Measurements from ENCODE around the gene ZFP14.
"Not testable (repeated sequence)": the region's sequence is repeated elsewhere in the genome, so short reads cannot be mapped to it uniquely, and the experiment has no call there.

The ZFP14 gene

DNA sequence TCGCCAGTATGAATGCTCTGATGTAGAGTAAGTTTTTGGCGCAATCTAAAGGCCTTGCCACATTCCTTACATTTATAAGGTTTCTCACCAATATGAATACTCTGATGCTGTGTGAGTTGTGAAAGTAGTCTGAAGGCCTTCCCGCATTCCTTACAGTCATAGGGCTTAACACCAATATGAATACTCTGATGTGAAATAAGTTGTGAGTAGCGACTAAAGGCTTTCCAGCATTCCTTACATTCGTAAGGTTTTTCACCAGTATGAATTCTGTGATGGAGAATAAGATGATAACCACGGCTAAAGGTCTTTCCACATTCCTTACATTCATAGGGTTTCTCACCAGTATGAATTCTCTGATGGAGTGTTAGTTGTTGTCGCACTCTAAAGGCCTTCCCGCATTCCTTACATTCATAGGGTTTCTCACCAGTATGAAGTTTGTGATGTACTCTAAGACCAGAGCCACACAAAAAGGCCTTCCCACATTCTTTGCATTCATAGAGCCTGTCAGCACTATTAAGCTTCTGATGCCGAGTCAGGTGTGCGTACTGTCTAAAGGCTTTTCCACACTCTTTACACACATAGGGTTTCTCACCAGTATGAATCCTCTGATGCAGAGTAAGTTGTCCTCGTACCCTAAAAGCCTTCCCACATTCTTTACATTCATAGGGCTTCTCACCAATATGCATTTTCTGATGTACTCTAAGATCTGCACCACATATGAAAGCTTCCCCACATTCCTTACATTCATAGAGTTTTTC is 14.1 kb upstream of the ZFP14 start:
- Histone ChIP-seq H3K9me3 (ENCODE audit: low read length) (peaks cover 61% of the 10 kb centered on the region), H3K36me3 (ENCODE audit: insufficient read depth, low read length) (peaks cover 48% of the 10 kb centered on the region), H2AFZ (ENCODE audit: low read depth, low read length) (no peak overlapping the region), H3K4me3 (ENCODE audit: low read length) (no peak overlapping the region), H3K27me3 (ENCODE audit: insufficient read depth, low read length) (no peaks in the 10 kb centered on the region), H3K4me1 (ENCODE audit: insufficient read depth, low read length) (no peaks in the 10 kb centered on the region)

GRCh38 chr19:36379510-36379819 is 464 bp upstream of the ZFP14 start:
- H3K36me3 ChIP-seq (ENCODE audit: insufficient read depth, low read length) = peaks cover 4% of the 10 kb centered on the region
- peaks cover 6% of the 10 kb centered on the region for H3K9me3 ChIP-seq (ENCODE audit: low read length)
- H3K27me3 ChIP-seq (ENCODE audit: insufficient read depth, low read length) = no peaks in the 10 kb centered on the region
- H2AFZ ChIP-seq (ENCODE audit: low read depth, low read length) = peak overlapping the region; percentile 47
- peak overlapping the region; percentile 77 for H3K4me3 ChIP-seq (ENCODE audit: low read length)
- H3K4me1 ChIP-seq (ENCODE audit: insufficient read depth, low read length) = peaks cover 7% of the 10 kb centered on the region

DNA sequence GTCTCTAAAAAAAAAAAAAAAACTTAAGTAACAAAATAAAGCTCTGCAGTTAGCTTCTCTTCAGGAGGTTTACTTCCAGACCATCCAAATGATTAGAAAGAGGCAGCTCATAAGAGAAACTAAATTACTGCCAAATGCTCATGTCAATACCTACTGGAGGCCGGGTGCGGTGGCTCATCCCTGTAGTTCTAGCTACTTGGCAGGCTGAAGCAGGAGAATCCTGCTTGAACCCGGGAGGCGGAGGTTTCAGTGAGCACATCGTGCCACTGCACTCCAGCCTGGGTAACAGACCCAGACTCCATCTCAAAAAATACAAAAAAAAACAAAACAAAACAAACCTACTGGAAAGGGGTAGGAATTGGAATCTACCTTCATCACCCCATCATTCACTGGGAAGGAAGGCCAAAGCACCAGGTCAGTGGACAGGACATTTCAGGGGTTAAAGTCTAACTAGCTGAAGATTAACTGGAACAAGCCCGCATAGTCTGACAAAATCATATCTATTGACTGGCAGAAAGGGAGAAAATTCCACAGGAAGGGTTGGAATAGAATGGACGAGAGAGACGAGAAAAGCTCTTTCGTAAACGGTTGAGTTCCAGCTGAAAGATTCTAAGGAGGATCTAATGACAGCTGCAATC is 1.3 kb downstream of the ZFP14 start:
- peaks cover 8% of the 10 kb centered on the region for H3K9me3 ChIP-seq (ENCODE audit: low read length)
- peak overlapping the region; percentile 47 for H2AFZ ChIP-seq (ENCODE audit: low read depth, low read length)
- H3K4me3 ChIP-seq (ENCODE audit: low read length) = peak overlapping the region; percentile 77
- peaks cover 4% of the 10 kb centered on the region for H3K36me3 ChIP-seq (ENCODE audit: insufficient read depth, low read length)
- peaks cover 7% of the 10 kb centered on the region for H3K4me1 ChIP-seq (ENCODE audit: insufficient read depth, low read length)
- H3K27me3 ChIP-seq (ENCODE audit: insufficient read depth, low read length) = no peaks in the 10 kb centered on the region

GRCh38 chr19:36373638-36374156 is 5.3 kb downstream of the ZFP14 start:
- Histone ChIP-seq H3K4me3 (ENCODE audit: low read length) (no peak overlapping the region), H2AFZ (ENCODE audit: low read depth, low read length) (no peak overlapping the region), H3K9me3 (ENCODE audit: low read length) (peaks cover 28% of the 10 kb centered on the region), H3K36me3 (ENCODE audit: insufficient read depth, low read length) (peaks cover 4% of the 10 kb centered on the region), H3K27me3 (ENCODE audit: insufficient read depth, low read length) (no peaks in the 10 kb centered on the region), H3K4me1 (ENCODE audit: insufficient read depth, low read length) (peaks cover 7% of the 10 kb centered on the region)

DNA sequence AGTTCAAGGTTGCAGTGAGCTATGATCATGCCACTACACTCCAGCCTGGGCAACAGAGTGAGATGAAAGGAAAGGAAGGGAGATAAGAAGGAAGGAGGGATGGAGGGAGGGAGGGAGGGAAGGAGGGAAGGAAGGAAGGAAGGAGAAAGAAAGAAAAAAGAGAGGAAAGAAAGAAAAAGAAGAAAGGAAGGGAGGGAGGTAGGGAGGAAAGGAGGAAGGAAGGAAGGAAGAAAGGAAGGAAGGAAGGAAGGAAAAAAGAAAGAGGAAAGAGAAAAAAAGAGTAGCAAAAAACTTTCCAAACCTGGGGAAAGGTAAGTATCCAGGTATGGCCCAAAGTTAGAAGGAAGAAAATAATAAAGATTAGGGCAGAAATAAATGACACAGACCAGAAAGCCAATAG is 7.1 kb downstream of the ZFP14 start:
- Histone ChIP-seq H2AFZ (ENCODE audit: low read depth, low read length) (no peak overlapping the region), H3K4me3 (ENCODE audit: low read length) (no peak overlapping the region), H3K4me1 (ENCODE audit: insufficient read depth, low read length) (no peaks in the 10 kb centered on the region), H3K27me3 (ENCODE audit: insufficient read depth, low read length) (no peaks in the 10 kb centered on the region), H3K9me3 (ENCODE audit: low read length) (peaks cover 33% of the 10 kb centered on the region), H3K36me3 (ENCODE audit: insufficient read depth, low read length) (peaks cover 14% of the 10 kb centered on the region)

- peaks cover 47% of the 10 kb centered on the region for H3K9me3 ChIP-seq (ENCODE audit: low read length)
These were observed 15.2 kb downstream of the ZFP14 start for GRCh38 chr19:36363845-36364244.

GRCh38 chr19:36340786-36341372 is 38.1 kb downstream of the ZFP14 start:
- H3K9me3 ChIP-seq (ENCODE audit: low read length) = peaks cover 61% of the 10 kb centered on the region
- H2AFZ ChIP-seq (ENCODE audit: low read depth, low read length) = no peak overlapping the region
- no peaks in the 10 kb centered on the region for H3K4me1 ChIP-seq (ENCODE audit: insufficient read depth, low read length)
- H3K4me3 ChIP-seq (ENCODE audit: low read length) = no peak overlapping the region
- H3K36me3 ChIP-seq (ENCODE audit: insufficient read depth, low read length) = peaks cover 38% of the 10 kb centered on the region
- no peaks in the 10 kb centered on the region for H3K27me3 ChIP-seq (ENCODE audit: insufficient read depth, low read length)

More at GRCh38 chr19:36363845-36364244, 15.2 kb downstream of the ZFP14 start:
- Histone ChIP-seq H3K4me1 (ENCODE audit: insufficient read depth, low read length) (no peaks in the 10 kb centered on the region), H3K27me3 (ENCODE audit: insufficient read depth, low read length) (no peaks in the 10 kb centered on the region), H3K36me3 (ENCODE audit: insufficient read depth, low read length) (peaks cover 72% of the 10 kb centered on the region), H3K4me3 (ENCODE audit: low read length) (no peak overlapping the region), H2AFZ (ENCODE audit: low read depth, low read length) (no peak overlapping the region)

DNA sequence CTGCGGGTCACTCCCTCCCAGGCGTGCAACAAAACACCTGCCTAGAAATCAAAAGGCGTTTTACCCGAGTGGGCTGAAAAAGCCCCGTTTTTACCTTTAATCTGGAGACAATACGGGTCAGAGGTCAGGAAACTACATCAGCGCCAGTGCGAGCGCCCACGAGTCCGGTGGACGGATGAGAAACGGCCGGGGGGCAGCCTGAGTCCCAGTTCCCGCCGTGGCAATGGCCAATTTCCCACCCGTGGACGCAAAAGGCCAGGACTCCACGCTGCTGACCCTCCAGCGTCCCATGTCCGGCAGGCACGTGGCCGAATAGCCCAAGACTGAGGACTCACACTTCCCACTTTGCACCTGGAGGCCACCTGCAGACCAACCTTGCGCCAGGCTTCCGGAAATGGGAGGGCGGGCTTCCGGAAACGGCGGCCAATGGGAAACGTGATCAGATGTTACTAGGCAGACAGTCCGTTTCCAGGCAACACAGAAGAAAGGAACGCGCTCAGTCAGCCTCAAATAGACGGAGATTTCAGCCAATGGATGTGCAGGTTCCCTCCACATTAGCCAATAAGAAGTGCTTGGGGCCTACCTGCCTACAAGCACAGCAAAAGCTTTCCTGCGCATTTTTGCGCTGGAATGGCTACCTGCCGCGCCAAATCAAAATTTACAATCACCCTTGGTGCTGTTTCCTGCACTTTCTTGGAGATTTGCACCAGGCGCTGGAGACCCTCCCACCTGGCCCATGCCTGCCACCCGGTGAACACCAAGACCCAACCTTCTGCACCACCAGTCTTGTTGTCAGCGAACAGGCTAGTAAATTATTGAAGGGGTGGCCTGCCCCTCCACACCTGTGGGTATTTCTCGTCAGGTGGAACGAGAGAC is 47.4 kb downstream of the ZFP14 start:
- H3K9me3 ChIP-seq (ENCODE audit: low read length) = peaks cover 39% of the 10 kb centered on the region
- H3K36me3 ChIP-seq (ENCODE audit: insufficient read depth, low read length) = peaks cover 44% of the 10 kb centered on the region
- H3K4me1 ChIP-seq (ENCODE audit: insufficient read depth, low read length) = peaks cover 4% of the 10 kb centered on the region
- H3K27me3 ChIP-seq (ENCODE audit: insufficient read depth, low read length) = no peaks in the 10 kb centered on the region
- peak overlapping the region; percentile 89 for H3K4me3 ChIP-seq (ENCODE audit: low read length)
- peak overlapping the region; percentile 79 for H2AFZ ChIP-seq (ENCODE audit: low read depth, low read length)

- peak overlapping the region; percentile 89 for H3K4me3 ChIP-seq (ENCODE audit: low read length)
- peaks cover 4% of the 10 kb centered on the region for H3K4me1 ChIP-seq (ENCODE audit: insufficient read depth, low read length)
- no peak overlapping the region for H2AFZ ChIP-seq (ENCODE audit: low read depth, low read length)
- peaks cover 52% of the 10 kb centered on the region for H3K36me3 ChIP-seq (ENCODE audit: insufficient read depth, low read length)
- H3K27me3 ChIP-seq (ENCODE audit: insufficient read depth, low read length) = no peaks in the 10 kb centered on the region
- H3K9me3 ChIP-seq (ENCODE audit: low read length) = peaks cover 48% of the 10 kb centered on the region
These were observed 48.8 kb downstream of the ZFP14 start for GRCh38 chr19:36330216-36330615.

DNA sequence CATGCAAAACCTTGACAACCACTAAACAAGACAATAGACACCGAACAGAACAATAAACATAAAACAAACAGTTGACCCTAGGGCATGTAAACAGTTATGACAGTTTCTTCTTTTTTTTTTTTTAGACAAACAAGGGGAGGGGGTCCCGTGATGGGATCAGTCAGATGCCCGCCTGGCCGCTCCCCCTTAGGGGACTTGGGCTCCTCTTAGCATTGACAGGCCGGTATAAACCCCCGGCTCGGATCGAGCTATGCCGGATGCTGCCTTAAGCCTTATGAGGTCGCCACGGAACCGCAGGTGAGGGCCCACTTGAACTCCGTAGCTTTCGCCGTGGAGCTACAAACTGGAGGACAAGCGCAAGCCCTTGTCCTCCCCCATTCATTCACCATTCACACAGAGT is 49.5 kb downstream of the ZFP14 start:
- H3K4me3 ChIP-seq (ENCODE audit: low read length); H2AFZ ChIP-seq (ENCODE audit: low read depth, low read length); H3K27me3 ChIP-seq (ENCODE audit: insufficient read depth, low read length); H3K4me1 ChIP-seq (ENCODE audit: insufficient read depth, low read length): not testable (repeated sequence)
- Histone ChIP-seq H3K9me3 (ENCODE audit: low read length) (peaks cover 48% of the 10 kb centered on the region), H3K36me3 (ENCODE audit: insufficient read depth, low read length) (peaks cover 55% of the 10 kb centered on the region)

DNA sequence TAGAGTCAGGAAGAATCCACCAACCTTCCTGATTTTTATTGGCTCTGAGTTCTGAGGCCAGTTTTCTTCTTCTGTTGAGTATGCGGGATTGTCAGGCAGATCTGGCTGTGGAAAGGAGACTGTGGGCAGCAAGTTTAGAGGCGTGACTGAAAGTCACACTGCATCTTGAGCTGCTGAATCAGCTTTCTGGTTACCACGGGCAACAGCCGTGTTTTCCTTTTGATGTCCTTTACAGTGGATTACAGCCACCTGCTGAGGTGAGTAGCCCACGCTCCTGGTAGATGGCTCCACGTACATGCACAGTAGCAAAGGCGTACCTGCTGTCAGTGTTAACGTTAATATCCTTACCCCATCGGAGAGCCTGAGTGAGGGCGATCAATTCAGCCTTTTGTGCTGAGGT is 52.4 kb downstream of the ZFP14 start:
- peaks cover 73% of the 10 kb centered on the region for H3K36me3 ChIP-seq (ENCODE audit: insufficient read depth, low read length)
- peaks cover 49% of the 10 kb centered on the region for H3K9me3 ChIP-seq (ENCODE audit: low read length)
- not testable (repeated sequence) for H3K27me3 ChIP-seq (ENCODE audit: insufficient read depth, low read length); H3K4me3 ChIP-seq (ENCODE audit: low read length); H3K4me1 ChIP-seq (ENCODE audit: insufficient read depth, low read length); H2AFZ ChIP-seq (ENCODE audit: low read depth, low read length)

- H3K4me1 ChIP-seq (ENCODE audit: insufficient read depth, low read length); H2AFZ ChIP-seq (ENCODE audit: low read depth, low read length); H3K4me3 ChIP-seq (ENCODE audit: low read length); H3K9me3 ChIP-seq (ENCODE audit: low read length); H3K27me3 ChIP-seq (ENCODE audit: insufficient read depth, low read length): not testable (repeated sequence)
- peaks cover 15% of the 10 kb centered on the region for H3K36me3 ChIP-seq (ENCODE audit: insufficient read depth, low read length)
These were observed 63.8 kb downstream of the ZFP14 start for GRCh38 chr19:36315164-36315563.

- H3K27me3 ChIP-seq (ENCODE audit: insufficient read depth, low read length); H2AFZ ChIP-seq (ENCODE audit: low read depth, low read length); H3K4me3 ChIP-seq (ENCODE audit: low read length); H3K9me3 ChIP-seq (ENCODE audit: low read length); H3K4me1 ChIP-seq (ENCODE audit: insufficient read depth, low read length): not testable (repeated sequence)
- peaks cover 10% of the 10 kb centered on the region for H3K36me3 ChIP-seq (ENCODE audit: insufficient read depth, low read length)
These were observed 64.9 kb downstream of the ZFP14 start for GRCh38 chr19:36314053-36314452.
